ENCODE results near the gene RBMS3.
"Not testable (repeated sequence)": the region's sequence is repeated elsewhere in the genome, so short reads cannot be mapped to it uniquely, and the experiment has no call there.

The RBMS3 gene

GRCh38 chr3:29280404-29281093 lies at the start of gene RBMS3:
Gene RBMS3 (plus strand): TSS chr3:29281071.
- DNase-seq: no peak

GRCh38 chr3:29233126-29233525 lies 47.7 kb upstream of the RBMS3 start:
- not testable (repeated sequence) for DNase-seq

GRCh38 chr3:29236146-29236840 lies 44.6 kb upstream of the RBMS3 start:
- no peak for DNase-seq

GRCh38 chr3:29239376-29239775 lies 41.5 kb upstream of the RBMS3 start:
- DNase-seq: no peak

- DNase-seq: no peak
Observed at GRCh38 chr3:29240248-29240647, 40.6 kb upstream of the RBMS3 start.

- DNase-seq: no peak
Observed at GRCh38 chr3:29240887-29241286, 40.0 kb upstream of the RBMS3 start.

- no peak for DNase-seq
Observed at GRCh38 chr3:29241855-29242254, 39.0 kb upstream of the RBMS3 start.

- DNase-seq: no peak
Observed at GRCh38 chr3:29242296-29242695, 38.6 kb upstream of the RBMS3 start.

- no peak for DNase-seq
Observed at GRCh38 chr3:29245441-29245840, 35.4 kb upstream of the RBMS3 start.

GRCh38 chr3:29247088-29247745 lies 33.7 kb upstream of the RBMS3 start:
- no peak for DNase-seq

- DNase-seq: no peak
Observed at GRCh38 chr3:29249829-29250345, 31.0 kb upstream of the RBMS3 start.

- no peak for DNase-seq
Observed at GRCh38 chr3:29255854-29256696, 24.8 kb upstream of the RBMS3 start.

- DNase-seq: no peak
Observed at GRCh38 chr3:29258161-29258560, 22.7 kb upstream of the RBMS3 start.

GRCh38 chr3:29261119-29261518 lies 19.8 kb upstream of the RBMS3 start:
- DNase-seq: no peak

GRCh38 chr3:29263476-29263875 lies 17.4 kb upstream of the RBMS3 start:
- no peak for DNase-seq

GRCh38 chr3:29265509-29266072 lies 15.3 kb upstream of the RBMS3 start:
- no peak for DNase-seq

GRCh38 chr3:29267226-29267625 lies 13.6 kb upstream of the RBMS3 start:
- DNase-seq: no peak

- DNase-seq: no peak
Observed at GRCh38 chr3:29268651-29269050, 12.2 kb upstream of the RBMS3 start.

GRCh38 chr3:29270752-29271151 lies 10.1 kb upstream of the RBMS3 start:
- no peak for DNase-seq

GRCh38 chr3:29271475-29271874 lies 9.4 kb upstream of the RBMS3 start:
- DNase-seq: no peak

GRCh38 chr3:29274667-29275066 lies 6.2 kb upstream of the RBMS3 start:
- no peak for DNase-seq

- no peak for DNase-seq
Observed at GRCh38 chr3:29275309-29275708, 5.6 kb upstream of the RBMS3 start.

GRCh38 chr3:29277249-29277648 lies 3.6 kb upstream of the RBMS3 start:
- DNase-seq: no peak

All from NCI-H1436 treated with DMSO at 0.1 percent for 48 hours (cell line).